HUES48 (cell line): ENCODE measurements around the gene ZFAND3.

Experiments
- H3K27ac ChIP-seq: one replicate; pipeline ENCODE4 v1.7.0; 2013; ENCODE audit warnings: low read depth, low read length, inconsistent platforms
- H3K27me3 ChIP-seq: 2 replicates; pipeline ENCODE4 v1.6.1; 2013; ENCODE audit warnings: mild to moderate bottlenecking, low read length; ENCODE audit not compliant: control insufficient read depth, insufficient read depth
- H3K36me3 ChIP-seq: 2 replicates; pipeline ENCODE4 v1.6.1; 2013; ENCODE audit warnings: low read length; ENCODE audit not compliant: control insufficient read depth, insufficient read depth
- H3K4me1 ChIP-seq: 2 replicates; pipeline ENCODE4 v1.6.1; 2013; ENCODE audit warnings: mild to moderate bottlenecking, low read length; ENCODE audit not compliant: control insufficient read depth, insufficient read depth
- H3K4me3 ChIP-seq: 2 replicates; pipeline ENCODE4 v1.5.1; 2013; ENCODE audit warnings: mild to moderate bottlenecking, low read depth, low read length
- H3K9ac ChIP-seq: 2 replicates; pipeline ENCODE4 v1.6.1; 2013; ENCODE audit warnings: mild to moderate bottlenecking, low read depth, low read length, moderate library complexity
- H3K9me3 ChIP-seq: 2 replicates; pipeline ENCODE4 v1.6.1; 2013; ENCODE audit warnings: low read length; ENCODE audit not compliant: control insufficient read depth, insufficient read depth

ZFAND3 gene

DNA sequence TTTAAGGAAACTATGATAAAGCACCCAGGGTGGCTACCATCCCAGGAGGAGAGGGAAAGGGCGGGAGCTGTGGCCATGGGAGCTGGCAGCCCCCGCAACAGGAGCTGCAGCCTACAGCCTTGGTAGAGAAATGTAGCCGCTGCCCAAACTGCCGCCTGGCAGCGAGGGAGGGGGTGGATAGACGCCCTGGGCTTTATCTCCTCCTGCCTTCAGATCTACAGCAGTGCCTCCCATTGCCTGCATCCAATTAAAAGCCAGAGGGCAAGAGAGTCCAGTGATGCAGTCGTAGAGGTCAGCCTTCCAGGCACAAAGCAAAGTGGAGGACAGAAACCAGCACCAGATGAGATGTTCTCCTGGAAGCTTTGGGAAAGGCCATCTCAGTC, 35.0 kb upstream of the ZFAND3 start:
- Histone ChIP-seq H3K27ac (no peak overlapping the region), H3K4me3 (peak overlapping the region; percentile 66), H3K27me3 (peaks cover 27% of the 10 kb centered on the region), H3K9ac (no peak overlapping the region), H3K36me3 (no peaks in the 10 kb centered on the region), H3K4me1 (peaks cover 31% of the 10 kb centered on the region), H3K9me3 (no peaks in the 10 kb centered on the region)

- Histone ChIP-seq H3K4me1 (peaks cover 26% of the 10 kb centered on the region), H3K27ac (no peak overlapping the region), H3K9ac (no peak overlapping the region), H3K36me3 (no peaks in the 10 kb centered on the region), H3K27me3 (peaks cover 27% of the 10 kb centered on the region), H3K4me3 (peak overlapping the region; percentile 66; the same call in 1 of the 2 replicates), H3K9me3 (no peaks in the 10 kb centered on the region)
These were observed 34.4 kb upstream of the ZFAND3 start for GRCh38 chr6:37785002-37785662.

GRCh38 chr6:37785663-37786270, 33.8 kb upstream of the ZFAND3 start:
- H3K27ac ChIP-seq, result no peak overlapping the region
- H3K4me3 ChIP-seq, result no peak overlapping the region
- H3K4me1 ChIP-seq, result peaks cover 26% of the 10 kb centered on the region
- H3K27me3 ChIP-seq, result peaks cover 27% of the 10 kb centered on the region
- no peaks in the 10 kb centered on the region for H3K9me3 ChIP-seq
- H3K9ac ChIP-seq, result no peak overlapping the region
- H3K36me3 ChIP-seq, result no peaks in the 10 kb centered on the region

GRCh38 chr6:37787216-37787615, 32.3 kb upstream of the ZFAND3 start:
- Histone ChIP-seq H3K4me1 (peaks cover 35% of the 10 kb centered on the region), H3K27me3 (peaks cover 27% of the 10 kb centered on the region), H3K9ac (no peak overlapping the region), H3K9me3 (no peaks in the 10 kb centered on the region), H3K36me3 (no peaks in the 10 kb centered on the region), H3K27ac (no peak overlapping the region), H3K4me3 (no peak overlapping the region)

DNA sequence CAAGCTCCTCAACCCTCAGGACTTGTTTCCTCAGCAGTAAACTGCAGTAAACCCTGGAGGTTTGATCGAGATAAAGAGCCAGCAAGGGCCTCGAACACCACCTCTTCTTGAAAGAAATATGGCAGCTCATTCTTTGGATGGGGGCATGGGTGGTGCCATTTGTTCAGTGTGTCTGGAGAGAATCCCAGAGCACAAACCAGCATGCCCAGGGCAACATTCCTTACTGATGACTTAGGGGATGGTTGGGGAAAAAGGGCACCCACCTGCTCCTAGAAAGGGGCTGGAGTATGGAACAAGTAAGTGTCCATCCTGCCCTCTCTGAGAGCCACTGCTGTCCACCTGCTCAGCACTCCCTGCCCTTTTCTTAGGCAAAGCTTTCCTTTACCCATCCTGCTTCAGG, 31.3 kb upstream of the ZFAND3 start:
- no peak overlapping the region for H3K4me3 ChIP-seq
- H3K4me1 ChIP-seq, result peaks cover 30% of the 10 kb centered on the region
- no peaks in the 10 kb centered on the region for H3K36me3 ChIP-seq
- H3K9me3 ChIP-seq, result no peaks in the 10 kb centered on the region
- no peak overlapping the region for H3K27ac ChIP-seq
- H3K27me3 ChIP-seq, result peaks cover 22% of the 10 kb centered on the region
- H3K9ac ChIP-seq, result no peak overlapping the region

DNA sequence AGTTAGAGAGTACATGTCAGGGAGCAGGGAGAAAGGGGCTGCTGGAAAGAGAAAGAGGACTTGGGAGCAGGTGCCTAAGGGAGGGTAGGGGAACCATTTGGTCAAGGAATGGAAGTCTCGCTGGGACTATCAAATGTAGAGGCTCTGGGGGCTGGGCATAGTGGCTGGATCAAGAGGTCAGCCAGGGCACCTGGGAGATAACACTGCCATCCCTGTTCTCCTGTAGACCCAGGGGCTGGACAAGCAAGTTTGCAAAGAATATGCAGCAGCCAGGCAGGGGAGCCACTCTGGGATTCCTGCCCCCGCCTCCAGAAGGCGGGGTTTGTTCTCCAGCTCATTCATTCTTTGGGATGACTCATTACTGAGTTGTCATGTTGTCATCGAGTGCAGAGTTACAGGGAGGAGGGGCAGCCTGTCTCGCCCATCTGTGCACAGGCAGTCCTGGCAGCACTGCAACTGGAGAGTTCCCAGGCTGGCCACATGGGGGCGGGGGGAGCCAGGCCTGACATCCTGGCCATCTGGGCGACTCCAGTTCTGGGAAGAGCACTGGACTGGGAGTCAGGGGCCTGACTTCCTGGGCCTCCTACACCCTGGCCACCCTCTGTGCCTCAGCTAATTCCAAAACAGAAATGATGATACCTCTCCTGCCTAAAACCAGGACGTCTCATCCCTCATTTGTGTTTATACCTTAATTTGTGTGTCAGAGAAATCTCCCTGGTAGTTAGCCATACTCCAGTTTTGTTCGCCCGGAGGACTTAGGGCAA, 28.2 kb upstream of the ZFAND3 start:
- no peak overlapping the region for H3K9ac ChIP-seq
- H3K27ac ChIP-seq, result peak overlapping the region; percentile 34
- no peak overlapping the region for H3K4me3 ChIP-seq
- H3K36me3 ChIP-seq, result no peaks in the 10 kb centered on the region
- no peaks in the 10 kb centered on the region for H3K27me3 ChIP-seq
- peaks cover 12% of the 10 kb centered on the region for H3K4me1 ChIP-seq
- H3K9me3 ChIP-seq, result no peaks in the 10 kb centered on the region

- no peak overlapping the region for H3K27ac ChIP-seq
- no peaks in the 10 kb centered on the region for H3K9me3 ChIP-seq
- no peaks in the 10 kb centered on the region for H3K36me3 ChIP-seq
- no peak overlapping the region for H3K4me3 ChIP-seq
- H3K9ac ChIP-seq, result no peak overlapping the region
- H3K27me3 ChIP-seq, result no peaks in the 10 kb centered on the region
- H3K4me1 ChIP-seq, result peaks cover 12% of the 10 kb centered on the region
These were observed 27.0 kb upstream of the ZFAND3 start for GRCh38 chr6:37792457-37793033.

DNA sequence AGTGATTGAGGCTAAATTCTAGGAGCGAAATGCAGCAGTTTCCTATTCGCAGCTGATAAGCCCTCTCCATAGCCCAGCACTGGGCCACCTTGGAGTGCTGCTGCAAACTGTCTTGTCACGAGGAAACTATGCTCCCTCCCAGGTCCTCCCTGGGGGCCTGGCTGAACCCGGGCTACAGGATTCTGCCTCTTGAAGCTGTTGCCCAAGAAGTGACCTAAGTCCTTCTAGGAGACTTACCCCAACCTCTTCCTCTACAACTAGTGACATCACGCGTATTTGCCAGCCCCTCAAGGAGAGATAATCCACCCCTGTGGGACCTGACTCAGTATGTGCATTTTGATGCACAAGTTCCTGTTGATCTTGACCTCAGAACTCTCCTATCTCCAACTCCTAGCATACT, 26.5 kb upstream of the ZFAND3 start:
- H3K4me1 ChIP-seq, result peaks cover 12% of the 10 kb centered on the region

GRCh38 chr6:37794825-37795224, 24.7 kb upstream of the ZFAND3 start:
- H3K9ac ChIP-seq, result no peak overlapping the region
- H3K4me1 ChIP-seq, result peaks cover 12% of the 10 kb centered on the region
- no peaks in the 10 kb centered on the region for H3K36me3 ChIP-seq
- no peaks in the 10 kb centered on the region for H3K9me3 ChIP-seq
- no peaks in the 10 kb centered on the region for H3K27me3 ChIP-seq
- no peak overlapping the region for H3K27ac ChIP-seq
- H3K4me3 ChIP-seq, result no peak overlapping the region

More for the DNA sequence above, 26.5 kb upstream of the ZFAND3 start:
- no peaks in the 10 kb centered on the region for H3K9me3 ChIP-seq
- no peak overlapping the region for H3K9ac ChIP-seq
- H3K36me3 ChIP-seq, result no peaks in the 10 kb centered on the region
- no peak overlapping the region for H3K27ac ChIP-seq
- H3K27me3 ChIP-seq, result no peaks in the 10 kb centered on the region
- no peak overlapping the region for H3K4me3 ChIP-seq

DNA sequence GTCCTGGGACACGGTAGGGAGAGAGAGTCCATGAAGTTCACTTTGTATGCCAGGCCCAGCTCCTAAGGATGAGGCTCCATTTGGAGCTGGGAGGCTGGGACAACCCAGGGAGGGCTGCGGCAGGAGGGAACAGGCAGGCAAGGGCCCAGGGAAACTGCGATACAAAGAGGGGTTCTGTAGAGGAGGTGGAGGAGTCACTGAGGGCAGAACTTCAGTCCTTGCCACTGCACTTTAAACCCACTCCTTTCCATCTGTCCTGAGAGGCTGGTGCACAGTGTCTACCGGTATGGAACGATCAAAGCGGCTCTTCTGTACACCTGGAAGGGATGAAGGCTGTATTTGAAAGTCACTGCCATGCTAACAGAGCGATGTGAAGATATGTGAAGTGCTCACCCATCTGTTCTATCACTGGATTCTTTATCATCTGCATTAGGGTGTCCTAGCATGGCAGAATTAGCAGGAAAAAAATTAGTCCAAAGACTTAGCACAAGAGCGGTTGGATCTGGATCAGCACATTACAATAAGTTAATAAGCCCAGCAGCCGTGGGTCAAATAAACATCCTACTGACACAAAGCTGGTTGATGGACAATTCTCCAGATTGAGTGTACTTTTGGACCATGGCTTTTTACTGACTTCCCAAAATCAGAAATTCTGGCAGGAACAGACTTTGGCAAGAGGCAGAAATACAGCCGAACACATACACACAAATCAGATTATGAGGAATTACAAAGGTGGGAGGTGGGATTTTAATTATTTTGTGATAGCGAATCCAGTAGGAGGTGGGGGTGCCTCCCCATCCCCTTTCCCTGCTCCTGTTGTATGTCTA, 20.9 kb upstream of the ZFAND3 start:
- no peaks in the 10 kb centered on the region for H3K36me3 ChIP-seq
- H3K4me3 ChIP-seq, result no peak overlapping the region
- no peaks in the 10 kb centered on the region for H3K9me3 ChIP-seq
- H3K27ac ChIP-seq, result no peak overlapping the region
- H3K9ac ChIP-seq, result no peak overlapping the region
- no peaks in the 10 kb centered on the region for H3K27me3 ChIP-seq
- H3K4me1 ChIP-seq, result no peaks in the 10 kb centered on the region
